Activated CD8-positive, alpha-beta memory T cell treated with anti-CD3 and anti-CD28 coated beads, Interleukin-2, amount 50 U/mL, for 1 hour (primary cell): ENCODE data around the gene LAMA2.

Experiments
- DNase-seq: peaks from one replicate; pipeline ENCODE4 v3.0.0-alpha.2; 2020; ENCODE audit errors: extremely low read depth

LAMA2 gene

DNA sequence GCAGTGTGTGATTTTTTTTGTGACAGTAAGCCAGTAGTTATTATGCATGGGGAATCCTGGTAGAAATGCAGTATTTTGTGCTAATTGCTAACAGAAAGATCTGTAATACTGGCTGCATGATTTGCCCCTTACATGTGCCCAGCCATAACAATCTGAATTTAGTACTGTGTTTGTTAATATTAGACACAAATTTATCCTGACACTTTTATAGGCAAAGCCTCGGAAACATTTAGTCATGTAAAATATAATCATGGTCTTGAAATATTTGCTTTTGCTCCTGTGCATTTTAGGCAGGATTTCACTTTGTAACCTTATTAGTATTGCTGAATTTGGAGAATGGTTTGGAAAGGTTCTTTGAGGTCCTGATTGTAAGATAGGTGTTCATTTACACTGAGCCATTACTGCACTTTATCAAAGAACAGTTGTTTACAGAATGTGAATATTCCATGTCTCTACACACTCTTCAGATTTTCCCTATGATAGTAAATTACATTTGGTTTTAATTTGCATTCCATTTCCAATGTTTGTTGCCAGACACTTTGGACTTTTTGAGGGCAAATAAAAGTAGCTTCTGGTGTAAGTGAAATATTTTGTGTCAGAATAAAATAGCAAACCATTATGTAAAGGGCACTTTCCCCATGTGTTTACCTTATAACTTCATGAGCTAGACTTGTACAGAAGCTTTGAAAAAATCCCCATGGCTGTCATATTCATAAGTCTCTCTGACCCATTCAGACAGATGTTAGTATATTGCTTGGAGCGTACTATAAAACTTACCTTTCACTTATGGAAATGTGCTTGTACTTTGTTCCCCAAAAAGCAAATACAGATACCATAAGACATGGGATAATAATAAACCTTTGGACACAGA, 477.1 kb downstream of the LAMA2 start:
- no peak for DNase-seq

DNA sequence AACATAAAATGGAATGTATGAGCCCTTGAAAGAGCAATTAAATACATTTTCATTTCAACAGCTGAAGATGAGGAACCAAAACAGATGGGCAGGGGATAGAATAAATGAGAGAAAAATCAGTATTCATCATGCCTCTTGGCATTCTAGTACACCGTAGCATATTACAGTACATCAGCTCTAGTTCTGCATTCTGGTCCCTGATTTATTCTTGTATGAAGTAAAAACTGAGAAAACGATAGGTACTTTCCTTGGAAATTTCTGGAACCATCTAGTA, 477.7 kb downstream of the LAMA2 start:
- no peak for DNase-seq

DNA sequence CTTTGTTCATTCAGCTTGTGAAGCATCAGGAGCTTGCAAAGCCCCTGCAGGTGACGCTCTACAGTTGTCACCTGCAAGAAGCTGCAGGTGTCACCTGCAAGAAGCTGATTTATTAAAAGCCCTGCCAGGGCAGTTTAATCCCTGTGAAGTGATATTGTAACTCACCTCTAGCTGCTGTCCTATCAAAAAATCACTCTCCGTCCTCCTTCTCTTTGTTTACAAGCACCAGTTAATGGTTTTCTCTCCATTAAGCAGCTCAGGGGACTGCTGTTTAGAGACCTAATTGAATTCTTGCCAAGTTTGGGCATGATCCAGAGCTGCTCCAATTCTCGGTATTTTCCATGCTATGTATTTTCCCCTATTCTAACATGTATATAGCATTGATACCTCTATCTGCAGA, 481.1 kb downstream of the LAMA2 start:
- DNase-seq = no peak

DNA sequence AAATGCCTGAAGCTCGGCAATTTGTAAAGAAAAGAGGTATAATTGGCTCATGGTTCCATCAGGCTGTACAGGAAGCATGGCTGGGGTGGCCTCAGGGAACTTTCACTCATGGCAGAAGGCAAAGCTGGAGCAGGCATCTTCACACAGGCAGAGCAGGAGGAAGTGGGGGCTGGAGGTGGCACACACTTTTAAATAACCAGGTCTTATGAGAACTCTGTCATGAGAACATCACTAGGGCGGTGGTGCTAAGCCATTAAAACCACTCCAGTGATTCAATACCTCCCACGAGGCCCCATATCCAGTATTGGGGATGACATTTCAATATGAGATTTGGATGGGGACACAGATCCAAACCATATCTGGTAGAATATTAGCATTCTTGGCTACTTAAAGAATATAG, 481.8 kb downstream of the LAMA2 start:
- no peak for DNase-seq

DNA sequence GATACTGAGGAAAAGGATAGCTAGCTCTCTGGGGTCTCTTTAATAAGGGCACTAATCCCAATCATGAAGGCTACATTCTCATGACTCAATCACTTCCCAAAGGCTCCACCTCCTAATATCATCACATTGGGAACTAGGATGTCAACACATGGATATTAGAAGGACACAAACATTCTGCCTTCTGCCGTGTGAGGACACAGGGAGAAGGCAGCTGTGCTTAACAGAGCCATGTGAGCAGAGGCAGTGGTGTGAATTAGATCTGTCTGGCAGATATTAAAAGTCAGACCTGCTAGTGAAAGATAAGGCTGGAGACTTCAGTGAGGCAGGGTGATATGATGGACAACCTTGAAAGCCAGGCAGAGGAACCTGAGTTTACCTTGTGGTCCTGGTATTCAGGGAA, 485.1 kb downstream of the LAMA2 start:
- DNase-seq = no peak

DNA sequence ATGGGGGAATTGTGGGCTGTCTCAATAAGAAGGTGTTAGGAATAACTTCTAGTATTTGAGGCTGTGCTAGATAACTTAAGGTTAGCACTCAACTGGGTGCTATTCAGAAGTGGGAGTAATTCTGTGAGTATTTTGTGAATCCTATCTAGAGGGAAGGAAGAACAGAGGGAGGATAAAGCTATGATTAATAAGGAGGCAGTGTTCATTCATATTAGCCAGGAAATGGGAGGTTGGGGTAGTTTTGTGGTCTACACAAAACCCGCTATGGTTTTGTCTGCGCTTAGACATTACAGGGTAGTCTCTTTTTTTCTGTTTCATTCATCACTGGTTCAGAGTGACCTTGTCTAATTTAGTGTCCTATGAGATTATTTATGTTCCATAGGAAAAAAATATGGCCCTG, 486.0 kb downstream of the LAMA2 start:
- no peak for DNase-seq

DNA sequence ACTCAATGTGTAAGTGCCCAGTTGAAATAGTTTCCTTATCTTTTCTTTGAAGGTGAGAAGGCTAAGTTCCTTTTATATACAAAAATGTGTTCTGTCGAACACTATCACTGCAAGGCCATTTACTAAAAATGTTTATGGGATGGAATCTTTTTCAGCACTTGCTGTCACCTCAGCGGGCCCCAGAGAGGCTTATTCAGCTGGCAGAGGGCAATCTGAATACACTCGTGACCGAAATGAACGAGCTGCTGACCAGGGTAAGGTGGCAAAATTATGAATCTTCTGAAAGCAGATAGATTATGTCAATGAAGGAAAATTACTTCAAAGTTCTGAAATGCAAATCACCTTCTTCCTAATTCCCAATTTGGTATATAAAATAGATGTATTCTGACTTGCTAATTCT, 486.8 kb downstream of the LAMA2 start:
- no peak for DNase-seq

DNA sequence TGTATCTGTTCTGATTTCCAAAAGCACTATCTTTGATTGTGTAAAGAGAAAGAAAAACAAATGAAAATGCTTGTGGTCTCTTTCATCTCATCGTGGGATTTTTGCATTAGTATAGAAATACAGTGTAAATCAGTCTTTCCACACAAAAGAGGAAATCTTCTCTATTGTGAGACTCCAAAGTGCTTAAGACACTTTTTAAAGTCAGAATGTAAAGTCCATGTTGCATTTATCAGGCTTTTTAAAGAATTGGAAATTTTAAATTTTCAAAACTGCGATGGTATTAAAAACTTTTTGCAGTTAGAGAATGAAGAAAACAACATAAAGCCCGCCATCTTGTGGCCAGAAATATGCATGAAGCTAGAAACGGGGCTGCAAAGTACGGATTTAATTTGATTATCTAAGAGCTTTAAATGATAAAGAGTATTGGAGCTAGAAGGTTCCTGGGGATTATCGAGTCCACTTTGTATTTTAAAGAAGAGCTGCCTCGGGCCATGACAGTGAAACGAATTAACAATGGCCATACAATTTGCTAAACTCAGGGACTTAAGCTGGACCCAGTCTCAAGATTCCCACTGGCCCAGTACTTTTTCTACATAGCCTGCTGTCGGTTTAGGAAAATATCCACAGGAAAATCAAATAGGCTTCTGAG, 487.5 kb downstream of the LAMA2 start:
- no peak for DNase-seq

DNA sequence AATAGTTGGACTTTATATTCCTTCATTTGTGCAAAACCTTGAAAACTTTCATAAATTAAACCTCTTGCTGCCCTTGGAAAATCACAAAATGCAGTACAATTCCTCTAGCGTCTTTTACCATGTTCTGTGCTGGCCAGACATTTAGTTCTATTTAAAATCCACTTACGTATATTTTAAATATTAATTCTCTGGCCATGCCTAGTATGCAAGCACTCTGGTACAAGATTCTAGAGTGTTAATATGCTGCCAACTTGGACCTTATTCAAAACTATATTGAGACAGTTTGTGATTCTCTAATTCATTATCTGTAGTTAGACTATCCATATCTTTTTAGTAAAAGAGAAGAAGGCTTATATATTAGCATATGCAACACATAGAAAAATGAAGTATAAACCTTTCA, 498.9 kb downstream of the LAMA2 start:
- no peak for DNase-seq

DNA sequence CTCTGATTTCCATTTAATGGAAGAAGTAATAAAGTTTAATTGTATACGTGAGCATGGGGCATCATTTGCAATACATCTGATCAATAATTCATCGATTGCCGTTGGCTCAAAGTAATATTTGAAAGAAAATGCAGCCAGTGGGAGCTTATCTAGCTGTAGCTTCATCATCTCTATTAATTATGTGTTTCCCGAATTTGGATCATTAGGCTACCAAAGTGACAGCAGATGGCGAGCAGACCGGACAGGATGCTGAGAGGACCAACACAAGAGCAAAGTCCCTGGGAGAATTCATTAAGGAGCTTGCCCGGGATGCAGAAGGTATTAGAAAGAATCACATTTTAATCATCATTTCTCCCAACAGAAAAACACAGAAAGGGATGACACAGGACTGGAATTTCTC, 500.0 kb downstream of the LAMA2 start:
- DNase-seq = no peak

DNA sequence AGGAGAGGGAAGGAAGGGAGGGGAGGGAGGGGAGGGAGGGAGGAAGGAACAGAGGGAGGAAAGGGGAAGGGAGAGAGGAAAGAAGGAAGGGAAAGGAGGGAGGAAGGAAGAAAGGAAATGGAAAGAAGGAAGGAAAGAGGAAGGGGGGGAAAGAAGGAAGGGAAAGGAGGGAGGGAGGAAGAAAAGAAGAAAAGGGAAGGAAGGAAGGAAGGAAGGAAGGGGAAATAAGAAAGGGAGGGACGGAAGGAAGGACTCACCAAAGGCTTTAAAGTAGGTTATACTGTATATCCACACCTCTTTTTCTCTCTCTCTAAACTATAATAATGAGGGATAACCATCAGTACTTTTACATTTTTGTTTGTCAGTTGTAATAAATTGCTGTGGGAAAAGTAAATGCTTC, 502.2 kb downstream of the LAMA2 start:
- DNase-seq = no peak

DNA sequence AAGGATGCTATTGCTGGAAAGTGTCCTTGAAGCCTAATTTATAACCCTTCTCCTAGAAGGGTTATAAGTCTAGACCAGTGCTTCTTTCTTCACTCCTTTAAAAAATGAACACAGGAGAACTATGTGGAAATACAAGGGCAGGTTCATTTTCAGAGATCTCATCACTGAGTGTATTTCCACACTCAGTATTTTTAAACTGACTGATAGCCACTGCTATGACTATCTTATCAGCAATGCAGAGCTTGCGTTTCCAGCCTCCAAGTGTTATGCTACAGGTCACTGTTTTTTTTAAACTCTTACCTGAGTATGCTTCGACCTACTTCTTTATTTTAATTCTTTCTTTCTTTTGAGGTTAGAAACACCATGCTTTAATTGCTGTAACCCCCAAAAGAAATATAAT, 508.0 kb downstream of the LAMA2 start:
- no peak for DNase-seq

DNA sequence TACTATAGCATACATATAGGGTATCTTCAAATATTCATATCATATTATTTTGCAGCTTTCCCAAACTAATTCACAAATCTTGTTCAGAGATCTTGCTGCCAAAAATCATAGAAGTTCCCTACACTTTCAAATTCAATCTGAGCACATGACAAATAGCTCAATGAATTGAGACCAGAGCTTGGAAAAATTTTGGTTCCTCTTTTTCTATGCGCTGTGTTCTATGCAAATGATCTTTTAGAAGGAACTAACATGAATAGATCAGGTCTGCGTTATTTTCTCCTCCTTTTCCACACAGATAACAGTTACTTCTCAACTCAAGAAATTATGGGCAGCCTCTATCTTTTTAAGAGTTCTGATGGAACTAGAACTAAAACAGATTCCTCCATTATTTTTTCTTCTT, 510.7 kb downstream of the LAMA2 start:
- no peak for DNase-seq

DNA sequence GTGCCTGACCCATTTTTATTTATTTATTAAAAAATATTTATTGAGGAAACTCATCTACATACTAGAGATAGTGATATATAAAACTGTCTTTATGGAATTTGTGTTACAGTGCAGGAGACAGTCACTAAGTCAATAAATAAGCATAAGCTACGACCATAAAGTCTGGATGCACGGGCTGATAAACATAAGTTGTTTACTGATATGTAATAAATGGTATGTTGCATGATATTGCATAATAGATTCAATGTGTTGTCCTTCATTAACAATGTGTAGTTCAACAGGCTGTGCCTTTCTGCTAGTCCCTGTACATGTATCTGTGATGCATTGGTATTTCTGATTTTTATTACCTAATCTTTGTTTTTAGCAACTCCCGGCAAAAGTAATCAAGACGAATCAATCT, 515.8 kb downstream of the LAMA2 start:
- DNase-seq = no peak

DNA sequence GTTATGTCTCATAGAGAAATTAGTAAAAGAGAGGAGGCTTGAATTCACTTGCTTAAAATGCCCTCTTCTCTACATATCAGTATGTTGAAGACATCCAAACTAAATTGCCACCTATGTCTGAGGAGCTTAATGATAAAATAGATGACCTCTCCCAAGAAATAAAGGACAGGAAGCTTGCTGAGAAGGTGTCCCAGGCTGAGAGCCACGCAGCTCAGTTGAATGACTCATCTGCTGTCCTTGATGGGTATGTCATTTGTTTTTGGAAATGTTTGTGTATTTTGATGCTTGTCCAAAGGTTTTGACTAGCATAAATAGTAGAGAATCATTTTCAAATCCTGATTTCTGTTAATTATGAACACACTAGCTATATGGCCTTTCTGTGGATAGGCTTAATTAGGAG, 519.3 kb downstream of the LAMA2 start:
- DNase-seq = no peak

DNA sequence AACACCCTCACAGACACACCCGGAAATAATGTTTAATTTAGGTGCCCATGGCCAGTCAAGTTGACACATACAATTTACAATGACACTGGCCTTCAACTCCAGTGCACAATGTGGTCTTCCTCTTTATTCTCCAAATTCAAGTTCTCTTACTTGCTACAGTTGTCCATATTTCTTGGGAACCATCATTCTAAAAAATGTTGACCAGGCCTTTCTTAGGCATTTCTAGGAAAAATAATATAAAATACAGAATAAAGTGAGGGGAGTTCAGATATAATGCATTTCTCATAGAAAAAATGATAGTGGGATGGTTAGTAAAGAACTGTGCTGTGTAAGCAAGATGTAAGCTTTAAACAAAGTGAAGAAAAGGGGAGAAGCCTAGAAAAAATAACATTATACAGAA, 528.2 kb downstream of the LAMA2 start:
- DNase-seq = no peak

DNA sequence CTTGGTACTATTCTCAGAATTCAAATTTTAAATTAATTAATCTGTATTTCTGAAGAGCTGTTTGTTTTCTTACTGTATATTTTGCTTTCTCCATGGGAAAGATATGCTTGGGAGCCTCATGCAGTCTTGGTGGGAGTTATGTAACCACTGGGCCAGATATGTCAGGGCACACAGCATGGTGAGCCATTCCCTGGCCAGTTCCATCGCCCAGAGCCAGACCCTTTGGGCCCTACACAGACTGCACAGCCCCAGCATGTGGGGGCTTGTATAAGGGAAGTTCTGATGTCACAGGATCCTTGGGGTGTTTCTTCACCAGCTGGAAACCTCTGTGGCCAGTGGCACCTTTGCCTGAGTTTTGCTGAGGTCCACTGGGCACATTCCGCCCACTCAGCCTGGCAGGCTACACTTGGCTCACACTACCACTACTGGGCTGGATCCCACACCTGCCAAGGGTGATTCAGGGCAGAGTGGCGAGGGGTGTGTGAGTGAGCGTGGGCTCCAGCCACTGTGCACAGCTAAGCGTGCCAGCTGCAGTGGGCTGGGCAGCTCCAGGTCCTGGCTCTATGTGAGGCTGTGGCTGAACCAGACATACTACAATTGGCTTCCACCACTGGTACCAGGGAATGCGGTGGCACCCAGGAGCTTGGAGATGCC, 533.5 kb downstream of the LAMA2 start:
- DNase-seq = no peak

DNA sequence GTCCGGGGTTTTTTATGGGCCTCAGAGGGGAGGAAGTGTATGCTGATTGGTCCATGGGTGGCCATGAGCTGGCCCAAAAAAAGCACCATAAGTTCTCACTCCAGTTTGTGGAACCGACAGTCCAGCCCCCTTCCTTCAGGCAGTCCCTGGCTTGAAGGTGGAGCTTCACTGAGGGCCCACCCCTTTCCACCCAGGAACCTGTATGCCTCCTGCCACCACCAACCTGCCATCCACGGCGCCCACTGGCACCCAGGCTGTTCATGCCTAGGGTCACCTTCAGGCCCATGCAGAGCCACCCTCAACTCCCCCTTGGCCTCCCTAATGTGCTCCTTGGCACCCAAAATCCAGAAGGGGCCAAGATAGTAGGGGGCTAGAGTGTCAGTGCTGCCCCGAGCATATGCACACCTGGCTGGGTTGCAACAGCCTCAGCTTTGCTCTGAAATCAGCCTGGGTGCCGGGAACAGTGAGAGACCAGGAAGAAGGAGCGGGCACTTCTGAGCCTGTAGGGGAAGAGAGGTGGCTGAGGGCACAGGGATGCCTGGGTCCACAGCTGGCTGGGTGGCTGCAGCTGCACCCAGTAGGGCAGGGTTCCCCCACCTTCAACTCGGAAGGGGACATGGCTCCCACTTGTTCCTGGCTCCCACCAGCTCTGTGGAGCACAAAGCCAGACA, 534.6 kb downstream of the LAMA2 start:
- DNase-seq = no peak

DNA sequence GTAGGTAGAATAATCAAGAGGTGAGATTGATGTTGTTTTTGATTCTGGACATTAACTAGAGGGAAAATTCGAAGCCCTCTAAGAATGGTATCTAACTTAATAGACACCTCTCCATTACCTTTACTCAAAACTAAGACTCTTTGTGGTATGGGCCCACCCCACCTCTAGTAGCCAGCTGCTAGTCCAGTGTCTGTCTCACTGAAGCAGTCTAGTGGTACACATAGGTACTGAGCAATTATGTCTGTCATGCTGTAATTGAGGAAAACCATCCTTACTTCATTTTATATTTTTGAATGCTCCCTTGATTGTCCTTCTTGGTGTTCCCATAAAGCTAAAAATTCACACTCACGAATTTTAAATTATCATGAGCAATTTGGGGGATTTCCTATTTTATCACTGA, 536.4 kb downstream of the LAMA2 start:
- DNase-seq = no peak

DNA sequence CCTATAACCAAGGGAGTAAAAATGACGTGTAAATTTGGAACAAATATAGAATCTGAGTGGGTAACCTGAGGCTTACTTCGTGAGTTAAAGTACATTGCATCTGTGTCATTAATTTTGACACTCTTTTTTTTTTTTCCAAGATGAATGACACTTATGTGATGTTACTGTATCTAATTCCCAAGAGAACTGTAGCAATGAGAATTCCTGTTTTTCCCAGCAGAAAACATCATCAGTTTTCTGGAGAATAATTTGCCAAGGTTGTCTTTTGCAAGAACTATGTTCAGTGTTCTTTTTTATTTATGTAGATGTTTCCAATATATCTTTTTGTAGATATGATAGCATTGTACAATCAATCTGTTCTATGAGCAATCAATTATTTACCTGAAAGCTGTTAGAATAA, 543.4 kb downstream of the LAMA2 start:
- DNase-seq = no peak

DNA sequence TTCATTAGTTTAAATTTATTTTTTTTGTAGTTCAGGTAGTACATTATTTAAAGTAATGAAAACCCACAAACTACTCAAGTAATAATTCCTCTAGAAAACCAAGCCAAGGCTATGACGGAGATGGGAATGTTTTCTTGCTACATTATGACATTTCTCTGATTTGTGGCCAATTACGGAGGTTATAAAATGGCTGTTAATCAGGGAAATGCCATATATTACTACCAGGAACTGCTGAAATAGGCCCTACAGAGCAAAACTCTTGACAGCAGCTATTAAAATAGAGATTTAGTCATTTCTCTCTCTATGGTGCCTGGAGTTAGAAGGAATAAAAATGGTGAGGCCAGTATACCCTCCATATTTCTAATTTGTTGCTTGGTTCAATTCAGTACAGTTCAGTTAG, 547.0 kb downstream of the LAMA2 start:
- DNase-seq = no peak

DNA sequence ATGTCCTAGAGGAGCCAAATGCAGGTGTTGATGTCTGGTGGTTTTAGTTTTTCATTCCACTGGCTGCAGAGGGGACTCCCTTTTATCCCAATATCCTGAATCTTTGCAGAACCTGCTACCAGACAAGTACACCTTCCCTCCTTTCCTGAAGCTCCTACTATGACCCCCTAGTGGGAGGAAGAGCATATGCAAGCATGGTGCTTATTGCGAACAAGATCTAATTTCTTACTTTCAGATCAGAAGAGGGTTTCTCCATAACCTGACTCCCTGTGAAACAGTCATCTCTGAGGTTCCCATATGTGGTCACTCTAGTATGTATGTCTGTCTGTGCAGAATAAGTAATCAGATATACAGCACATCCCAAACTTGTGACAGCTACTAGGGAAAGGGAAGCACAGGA, 549.8 kb downstream of the LAMA2 start:
- no peak for DNase-seq

DNA sequence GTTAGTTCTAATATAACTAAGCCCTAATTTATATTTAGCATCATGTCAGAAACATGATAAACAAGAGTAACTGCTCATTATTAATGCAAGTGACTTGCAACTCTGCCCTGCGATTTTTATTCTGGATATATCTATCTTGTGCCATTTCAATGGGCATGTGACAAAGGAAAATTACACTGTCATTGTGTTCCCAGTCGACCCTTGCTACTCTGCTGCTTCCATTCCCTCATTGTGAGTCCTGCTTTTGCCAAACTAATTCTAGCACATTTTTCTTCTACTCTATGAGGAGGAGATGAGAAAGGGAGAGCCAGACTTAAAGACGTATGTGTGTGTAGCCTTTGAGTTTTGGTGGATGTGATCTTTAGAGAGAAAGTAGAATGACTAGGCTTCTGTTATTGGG, 551.2 kb downstream of the LAMA2 start:
- DNase-seq = no peak
